Measurements from ENCODE around the gene EP400.
"Not testable (repeated sequence)": the region's sequence is repeated elsewhere in the genome, so short reads cannot be mapped to it uniquely, and the experiment has no call there.

EP400 gene

DNA sequence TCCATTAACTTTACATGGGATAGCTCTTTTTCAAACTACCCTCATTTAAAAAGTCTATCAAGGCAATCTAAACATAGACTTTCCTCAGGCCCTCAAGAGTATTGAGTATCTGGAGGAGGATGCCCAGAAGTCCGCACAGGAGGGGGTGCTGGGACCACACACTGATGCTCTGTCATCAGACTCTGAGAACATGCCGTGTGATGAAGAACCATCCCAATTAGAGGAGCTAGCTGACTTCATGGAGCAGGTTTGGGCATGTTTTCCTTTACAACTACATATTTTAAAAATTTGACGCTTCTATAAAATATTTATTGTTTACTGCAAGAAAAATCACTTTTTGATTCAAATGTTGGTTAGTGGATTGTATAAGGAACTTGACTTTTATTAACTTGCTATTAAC lies 93.5 kb downstream of the EP400 start:
- no peak for DNase-seq (ENCODE audit: low read depth in 1 of 2, low spot score in 1 of 2)

DNA sequence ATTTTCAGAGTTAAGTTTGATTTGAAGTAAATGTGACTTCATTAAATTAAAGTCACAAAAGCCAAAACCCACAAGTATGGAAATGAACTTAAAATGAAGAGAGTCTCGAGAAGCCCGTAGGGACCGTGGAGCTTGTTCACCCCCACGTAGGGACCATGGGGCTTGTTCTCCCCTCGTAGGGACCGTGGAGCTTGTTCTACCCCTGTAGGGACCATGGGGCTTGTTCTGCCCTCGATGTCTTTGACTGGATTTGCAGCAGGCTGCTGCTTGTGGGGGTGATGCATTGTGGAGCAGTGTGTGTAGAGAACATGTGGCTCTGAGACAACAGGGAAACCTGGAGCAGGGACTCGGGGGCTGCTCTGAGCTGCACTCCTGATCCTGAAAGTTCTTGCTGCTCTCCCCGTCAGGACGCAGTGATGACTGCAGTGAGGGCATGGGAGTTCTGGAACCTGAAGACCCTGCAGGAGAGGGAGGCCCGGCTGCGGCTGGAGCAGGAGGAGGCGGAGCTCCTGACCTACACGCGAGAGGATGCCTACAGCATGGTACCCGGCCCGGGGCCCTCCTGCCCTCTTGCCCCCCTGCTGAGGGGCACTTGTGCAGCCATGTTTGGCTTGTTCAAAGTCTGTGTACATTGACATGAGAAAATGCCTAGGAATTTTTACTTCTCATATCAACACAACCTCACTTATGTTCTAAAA lies 94.2 kb downstream of the EP400 start:
- no peak for DNase-seq (ENCODE audit: low read depth in 1 of 2, low spot score in 1 of 2)

DNA sequence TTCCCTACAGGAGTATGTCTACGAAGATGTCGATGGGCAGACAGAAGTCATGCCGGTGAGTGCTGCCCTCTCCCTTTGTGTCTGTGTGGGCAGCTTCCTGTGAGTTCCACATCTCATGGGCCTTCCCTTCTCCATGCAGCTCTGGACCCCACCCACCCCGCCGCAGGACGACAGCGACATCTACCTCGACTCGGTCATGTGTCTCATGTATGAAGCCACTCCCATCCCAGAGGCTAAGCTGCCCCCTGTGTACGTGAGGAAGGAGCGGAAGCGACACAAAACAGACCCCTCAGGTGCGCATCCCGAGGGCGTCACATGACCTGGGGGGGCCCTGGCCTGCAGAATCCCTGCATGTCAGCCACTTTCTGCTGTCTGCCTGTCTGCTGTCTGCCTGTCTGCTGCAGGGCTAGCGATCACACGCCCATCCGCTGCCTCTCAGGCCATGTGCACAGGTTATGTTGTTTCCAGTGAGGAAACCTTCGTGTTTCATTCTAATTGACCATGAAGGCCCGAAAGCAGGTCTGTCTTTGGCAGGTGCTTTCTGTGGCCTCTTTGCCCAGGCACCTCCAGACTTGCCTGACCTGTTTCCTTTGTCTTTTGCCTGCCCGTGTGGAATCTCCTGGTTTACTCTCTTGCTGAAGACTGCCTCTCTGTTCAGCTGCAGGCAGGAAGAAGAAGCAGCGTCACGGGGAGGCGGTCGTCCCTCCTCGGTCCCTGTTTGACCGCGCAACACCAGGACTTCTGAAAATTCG lies 95.1 kb downstream of the EP400 start:
- no peak for DNase-seq (ENCODE audit: low read depth in 1 of 2, low spot score in 1 of 2)

DNA sequence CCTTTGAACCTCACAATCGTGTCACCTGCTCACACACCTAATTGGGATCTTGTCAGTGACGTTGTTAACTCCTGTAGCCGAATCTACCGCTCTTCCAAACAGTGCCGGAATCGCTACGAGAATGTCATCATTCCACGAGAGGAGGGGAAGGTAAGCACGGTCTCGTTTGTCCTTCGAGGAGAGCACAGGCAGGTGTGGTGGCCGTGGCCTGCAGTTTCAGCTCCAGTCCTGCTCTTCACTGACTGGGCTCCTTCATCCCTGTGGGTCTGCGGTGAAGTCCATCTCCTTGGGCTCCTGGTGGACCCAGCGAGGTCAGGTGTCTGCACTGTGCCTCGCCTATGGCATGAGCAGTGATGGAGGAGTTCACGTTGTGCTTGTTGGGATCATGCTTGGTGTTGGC lies 96.0 kb downstream of the EP400 start:
- DNase-seq (ENCODE audit: low read depth in 1 of 2, low spot score in 1 of 2) = no peak

DNA sequence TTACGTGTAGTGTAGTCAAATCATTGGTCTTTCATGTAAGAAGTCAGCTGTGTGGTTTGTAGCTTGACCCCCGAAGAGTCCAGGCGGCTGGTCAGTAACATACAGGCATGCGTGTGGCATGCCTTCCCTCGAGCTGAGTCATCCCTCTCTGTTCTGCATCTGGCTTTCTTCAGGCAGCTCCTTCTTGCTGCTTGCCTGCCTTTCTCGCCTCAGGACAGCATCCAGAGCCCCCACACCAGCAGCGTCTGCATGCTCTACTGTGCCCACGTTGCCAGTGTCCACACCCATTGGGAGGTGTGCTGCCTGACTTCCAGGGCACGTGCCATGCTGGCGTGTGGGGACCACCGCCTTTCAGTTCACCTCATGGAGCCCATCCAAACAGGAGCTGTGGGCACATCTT lies 96.8 kb downstream of the EP400 start:
- no peak for DNase-seq (ENCODE audit: low read depth in 1 of 2, low spot score in 1 of 2)

DNA sequence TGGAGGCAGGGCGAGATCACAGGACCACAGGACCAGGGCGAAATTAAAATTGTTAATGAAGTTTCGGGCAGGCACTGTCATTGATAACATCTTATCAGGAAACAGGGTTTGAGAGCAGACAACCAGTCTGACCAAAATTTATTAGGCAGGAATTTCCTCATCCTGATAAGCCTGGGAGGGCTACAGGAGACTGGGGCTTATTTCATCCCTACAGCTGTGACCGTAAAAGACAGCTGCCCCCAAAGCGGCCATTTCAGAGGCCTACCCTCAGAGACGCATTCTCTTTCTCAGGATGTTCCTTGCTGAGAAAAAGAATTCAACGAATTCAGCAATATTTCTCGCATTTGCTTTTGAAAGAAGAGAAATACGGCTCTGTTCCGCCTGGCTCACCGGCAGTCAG lies 97.9 kb downstream of the EP400 start:
- not testable (repeated sequence) for DNase-seq (ENCODE audit: low read depth in 1 of 2, low spot score in 1 of 2)

DNA sequence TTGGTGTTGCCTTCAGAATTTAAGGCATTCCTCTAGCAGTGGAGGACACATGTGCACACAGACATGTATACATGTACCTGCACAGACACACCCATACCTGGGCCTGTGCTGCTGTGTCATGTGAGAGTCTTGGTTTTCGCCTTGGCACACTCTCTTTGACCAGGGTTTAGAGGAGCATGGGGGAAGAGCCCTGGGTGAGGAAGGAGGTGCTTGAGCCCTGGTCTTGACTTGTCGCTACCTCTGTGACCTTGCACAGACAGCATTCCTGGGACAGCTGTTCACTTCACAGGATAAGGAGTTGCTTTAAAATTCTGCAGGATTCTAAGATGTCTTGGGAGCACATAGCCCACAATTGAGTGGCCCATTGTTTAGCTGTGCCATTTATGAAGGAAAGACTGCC lies 99.7 kb downstream of the EP400 start:
- DNase-seq (ENCODE audit: low read depth in 1 of 2, low spot score in 1 of 2) = no peak

DNA sequence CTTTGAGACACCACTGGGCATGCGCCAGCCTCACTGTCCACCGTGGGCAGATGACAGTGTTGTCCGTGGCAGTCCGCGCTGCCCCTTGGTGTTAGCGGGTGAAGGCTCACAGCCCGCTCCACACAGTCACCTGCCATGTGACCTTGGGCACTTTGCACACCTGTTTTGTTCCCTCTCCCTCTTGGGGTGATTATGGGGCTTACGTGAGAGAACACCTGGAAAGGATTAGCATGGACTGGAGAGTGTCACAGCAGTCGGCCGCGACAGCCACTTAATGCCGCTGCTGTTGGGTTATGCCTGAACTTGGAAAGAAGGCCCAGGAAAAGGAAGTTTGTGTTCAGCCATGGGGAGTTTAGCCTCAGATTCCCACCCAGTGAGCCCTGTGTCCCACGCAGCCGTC lies 100.1 kb downstream of the EP400 start:
- DNase-seq (ENCODE audit: low read depth in 1 of 2, low spot score in 1 of 2) = no peak

DNA sequence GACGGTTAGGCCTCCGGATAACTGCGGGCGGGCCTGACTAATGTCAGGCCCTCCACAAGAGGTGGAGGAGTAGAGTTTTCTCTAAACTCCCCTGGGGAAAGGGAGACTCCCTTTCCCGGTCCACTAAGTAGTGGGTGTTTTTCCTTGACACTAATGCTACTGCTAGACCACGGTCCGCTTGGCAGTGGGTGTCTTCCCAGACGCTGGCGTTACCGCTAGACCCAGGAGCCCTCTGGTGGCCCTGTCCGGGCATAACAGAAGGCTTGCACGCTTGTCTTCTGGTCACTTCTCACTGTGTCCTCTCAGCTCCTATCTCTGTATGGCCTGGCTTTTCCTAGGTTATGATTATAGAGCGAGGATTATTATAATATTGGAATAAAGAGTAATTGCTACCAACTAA lies 102.0 kb downstream of the EP400 start:
- DNase-seq (ENCODE audit: low read depth in 1 of 2, low spot score in 1 of 2) = not testable (repeated sequence)

DNA sequence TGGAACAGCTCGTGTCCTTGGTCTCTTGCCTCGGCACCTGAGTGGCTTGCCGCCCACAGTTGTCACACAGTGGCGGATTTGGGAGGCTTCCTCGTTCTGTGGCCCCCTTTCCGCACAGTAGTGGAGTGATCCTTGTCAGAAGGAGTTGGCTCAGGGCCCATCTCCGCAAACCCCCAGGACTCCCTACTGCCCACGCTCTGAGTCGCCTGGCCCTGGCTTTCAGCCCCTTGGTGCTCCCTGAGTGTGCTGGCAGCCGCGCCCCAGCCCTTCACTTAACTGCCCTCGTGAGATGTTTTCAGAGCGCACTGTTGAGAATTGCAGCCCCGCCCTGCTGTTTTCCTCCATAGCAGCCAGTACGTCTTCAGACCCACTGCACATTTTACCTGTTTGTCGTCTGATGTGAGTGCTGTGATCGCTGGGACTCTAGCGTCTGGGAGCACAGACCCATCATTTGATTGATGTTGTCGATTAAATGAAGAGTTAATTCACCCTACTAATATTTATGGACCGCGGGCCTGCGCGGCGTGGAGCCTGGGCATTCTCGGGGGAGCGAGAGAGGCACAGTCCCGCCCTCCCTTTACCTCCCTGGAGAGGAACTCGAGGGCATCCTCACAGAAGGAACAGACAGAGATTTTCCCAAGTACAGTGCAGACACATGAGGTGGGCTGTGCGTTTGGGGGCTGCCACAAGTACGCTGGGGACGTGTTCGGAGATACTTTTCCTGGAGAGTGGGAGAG lies 102.6 kb downstream of the EP400 start:
- DNase-seq (ENCODE audit: low read depth in 1 of 2, low spot score in 1 of 2) = no peak

DNA sequence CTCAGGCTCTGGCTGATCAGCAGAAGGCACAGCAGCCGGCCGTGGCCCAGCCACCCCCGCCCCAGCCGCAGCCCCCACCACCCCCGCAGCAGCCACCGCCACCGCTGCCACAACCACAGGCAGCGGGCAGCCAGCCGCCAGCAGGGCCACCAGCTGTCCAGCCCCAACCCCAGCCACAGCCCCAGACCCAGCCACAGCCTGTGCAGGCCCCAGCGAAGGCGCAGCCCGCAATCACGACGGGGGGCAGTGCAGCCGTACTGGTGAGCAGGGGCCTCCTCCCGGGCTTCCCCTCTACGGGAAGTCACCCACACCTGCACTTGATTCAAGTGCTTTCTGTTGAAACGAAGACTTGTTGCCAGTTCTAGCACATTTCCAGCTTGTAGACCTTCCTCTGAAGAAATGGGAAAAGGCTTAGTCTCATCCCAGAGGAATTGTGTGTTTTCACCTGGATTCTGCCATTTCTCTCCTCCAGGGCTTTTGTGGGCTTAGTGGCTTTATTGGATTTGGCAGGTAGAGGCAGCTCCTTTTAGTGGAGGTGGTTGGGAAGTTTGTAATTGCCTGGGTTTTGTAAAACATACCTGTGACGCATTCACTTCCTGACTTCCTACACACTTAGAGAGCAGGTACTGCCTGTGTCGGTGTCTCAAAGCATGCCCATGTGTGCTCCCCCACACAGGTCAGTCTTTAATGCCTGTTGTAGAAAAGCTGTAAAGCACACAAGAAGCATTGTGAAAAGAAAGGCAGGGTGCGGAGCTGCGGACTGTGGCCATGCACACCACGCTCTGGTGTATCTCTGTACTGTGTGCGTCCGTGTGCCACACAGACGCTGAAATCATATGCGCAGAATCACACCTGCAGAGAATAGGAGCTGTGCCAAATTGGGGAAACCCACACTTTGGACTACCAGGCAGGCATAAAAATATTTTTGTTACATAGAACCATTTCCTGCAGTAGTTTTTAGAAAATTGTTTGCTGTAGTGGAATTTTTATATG lies 103.9 kb downstream of the EP400 start:
- no peak for DNase-seq (ENCODE audit: low read depth in 1 of 2, low spot score in 1 of 2)

DNA sequence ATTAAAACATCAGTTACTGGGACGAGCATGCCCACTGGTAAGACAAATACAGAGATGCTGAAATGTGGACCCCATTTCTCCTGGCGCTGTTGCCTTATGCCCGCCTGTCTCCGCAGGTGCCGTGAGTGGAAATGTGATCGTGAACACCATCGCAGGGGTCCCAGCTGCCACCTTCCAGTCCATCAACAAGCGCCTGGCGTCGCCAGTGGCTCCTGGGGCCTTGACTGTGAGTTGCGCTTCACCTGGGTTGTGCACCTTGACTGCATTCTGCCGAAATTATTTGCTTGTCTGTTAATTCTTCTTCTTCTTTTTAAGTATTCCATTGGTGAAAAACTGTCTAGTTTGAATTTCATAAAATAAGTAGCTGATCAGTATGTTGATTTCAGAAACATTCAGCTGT lies 105.2 kb downstream of the EP400 start:
- no peak for DNase-seq (ENCODE audit: low read depth in 1 of 2, low spot score in 1 of 2)

DNA sequence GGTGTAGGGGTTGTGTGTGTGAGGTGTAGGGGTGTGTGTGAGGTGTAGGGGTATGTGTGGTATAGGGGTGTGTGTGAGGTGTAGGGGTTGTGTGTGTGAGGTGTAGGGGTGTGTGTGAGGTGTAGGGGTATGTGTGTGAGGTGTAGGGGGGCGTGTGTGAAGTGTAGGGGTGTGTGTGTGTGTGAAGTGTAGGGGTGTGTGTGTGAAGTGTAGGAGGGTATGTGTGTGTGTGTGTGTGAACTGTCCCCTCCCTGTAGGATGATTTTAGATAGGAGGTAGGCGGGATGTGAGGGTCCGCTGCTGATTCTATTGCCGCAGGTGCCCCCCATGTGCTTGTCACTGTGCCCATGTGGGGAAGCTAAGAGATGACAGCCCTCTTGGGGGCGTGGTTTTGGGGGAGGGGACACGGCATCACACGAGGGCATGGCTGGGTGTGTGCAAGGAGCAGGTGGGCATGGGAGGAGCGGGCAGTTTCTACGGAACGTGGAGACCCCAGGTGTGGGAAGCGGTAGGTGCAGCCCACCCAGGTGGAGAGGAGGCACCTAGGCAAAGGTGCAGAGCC lies 105.9 kb downstream of the EP400 start:
- no peak for DNase-seq (ENCODE audit: low read depth in 1 of 2, low spot score in 1 of 2)

DNA sequence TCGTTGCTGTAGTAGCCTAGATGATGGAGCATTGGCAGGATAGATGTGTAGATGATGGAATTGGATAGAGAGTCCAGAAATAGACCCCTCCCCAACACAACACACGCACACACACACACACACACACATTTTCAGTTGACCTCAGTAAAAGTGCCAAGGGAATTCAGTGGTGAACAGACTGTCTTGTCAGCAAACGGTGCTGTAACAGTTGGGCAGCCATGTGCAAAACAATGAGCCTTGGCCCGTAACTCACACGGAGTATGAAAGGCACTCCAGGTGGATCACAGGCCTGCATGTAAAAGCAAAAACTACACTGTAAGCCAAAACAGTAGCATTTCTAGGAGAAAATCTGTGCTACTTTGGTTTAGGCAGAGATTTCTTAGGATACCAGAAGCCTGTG lies 106.6 kb downstream of the EP400 start:
- DNase-seq (ENCODE audit: low read depth in 1 of 2, low spot score in 1 of 2) = no peak

DNA sequence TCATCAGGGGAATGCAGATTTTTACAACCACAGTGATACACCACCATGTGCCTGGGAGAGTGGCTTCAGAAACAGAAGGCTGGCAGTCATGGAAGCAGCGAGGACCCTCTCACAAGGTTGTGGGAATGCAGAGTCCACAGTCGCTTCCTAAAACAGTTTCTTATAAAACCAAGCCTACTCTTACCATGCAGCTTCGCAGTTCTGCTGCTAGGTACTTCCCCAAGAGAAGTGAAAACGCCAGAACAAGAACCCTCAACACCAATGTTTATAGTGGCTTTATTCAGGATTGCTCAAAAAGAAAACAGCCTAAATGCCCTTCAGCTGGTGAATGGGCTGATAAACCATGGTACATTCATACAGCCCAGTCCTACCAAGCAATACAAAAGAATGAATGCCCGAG lies 107.2 kb downstream of the EP400 start:
- DNase-seq (ENCODE audit: low read depth in 1 of 2, low spot score in 1 of 2) = no peak

DNA sequence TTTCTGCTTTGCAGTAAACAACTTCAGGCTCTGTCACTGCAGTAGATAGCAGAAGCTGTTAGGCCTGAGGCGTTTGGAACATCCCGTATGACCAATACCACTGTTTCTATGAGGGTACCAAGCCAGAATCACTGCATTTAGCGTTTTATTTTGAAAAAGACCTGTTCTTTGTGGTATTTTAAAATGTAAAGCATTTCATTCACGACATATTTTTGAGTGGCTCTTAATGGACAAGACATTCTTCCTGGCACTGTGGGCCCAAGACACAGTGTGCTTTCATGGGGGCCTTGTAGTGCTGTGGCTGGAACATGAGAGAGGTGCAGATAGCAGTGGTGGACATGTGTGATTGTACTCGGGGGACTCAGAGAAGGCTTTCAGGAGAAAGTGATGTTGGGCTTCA lies 107.9 kb downstream of the EP400 start:
- no peak for DNase-seq (ENCODE audit: low read depth in 1 of 2, low spot score in 1 of 2)

DNA sequence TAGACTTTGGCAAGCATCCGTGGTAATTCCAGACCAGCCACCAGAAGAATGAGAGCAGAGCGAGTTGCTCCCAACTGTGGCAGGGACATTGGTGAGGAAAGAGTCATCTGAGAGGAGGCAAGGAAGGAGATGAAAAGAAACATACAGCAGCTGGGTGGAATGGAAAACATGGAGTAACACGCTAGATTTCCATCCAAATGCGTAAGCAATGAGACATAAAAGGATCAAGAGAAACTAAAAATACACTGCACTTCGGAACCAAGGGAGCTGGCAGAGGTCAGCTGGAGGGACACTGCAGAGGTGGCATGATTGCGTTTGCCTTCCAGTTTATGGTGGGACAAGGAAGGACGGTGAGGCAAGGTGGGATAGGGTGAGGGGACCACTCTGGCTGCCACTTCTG lies 111.5 kb downstream of the EP400 start:
- no peak for DNase-seq (ENCODE audit: low read depth in 1 of 2, low spot score in 1 of 2)

DNA sequence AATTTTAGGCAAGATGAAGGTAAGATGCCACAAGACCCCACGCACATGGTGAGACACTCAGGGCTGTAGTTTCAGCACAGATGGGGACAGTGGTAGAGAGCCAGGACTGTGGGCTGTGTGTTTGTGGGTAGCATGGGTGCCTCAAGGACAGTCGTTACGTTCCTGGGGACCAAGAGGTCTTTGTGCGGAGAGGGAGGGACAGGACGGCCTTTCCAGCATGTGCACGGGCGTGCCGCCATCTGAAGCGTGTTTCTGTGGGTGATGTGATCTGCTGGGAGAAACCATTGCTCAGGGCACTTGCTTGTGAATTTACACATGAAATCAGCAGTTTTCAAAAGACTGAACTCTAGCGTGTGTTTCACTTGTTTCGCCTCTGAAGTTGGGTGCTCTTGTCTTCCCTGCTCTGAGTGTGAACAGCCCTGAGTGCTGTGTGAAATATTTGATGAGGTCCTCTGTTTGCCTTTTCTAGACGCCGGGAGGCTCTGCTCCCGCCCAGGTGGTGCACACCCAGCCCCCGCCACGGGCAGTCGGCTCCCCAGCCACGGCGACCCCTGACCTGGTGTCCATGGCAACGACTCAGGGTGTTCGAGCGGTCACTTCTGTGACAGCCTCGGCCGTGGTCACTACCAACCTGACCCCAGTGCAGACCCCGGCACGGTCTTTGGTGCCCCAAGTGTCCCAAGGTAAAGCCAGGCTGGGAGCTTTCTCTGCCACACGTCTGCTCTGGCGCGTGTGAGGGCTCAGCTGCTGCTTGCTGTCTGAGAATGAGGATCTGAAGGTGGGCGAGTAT lies 112.1 kb downstream of the EP400 start:
- DNase-seq (ENCODE audit: low read depth in 1 of 2, low spot score in 1 of 2) = no peak

DNA sequence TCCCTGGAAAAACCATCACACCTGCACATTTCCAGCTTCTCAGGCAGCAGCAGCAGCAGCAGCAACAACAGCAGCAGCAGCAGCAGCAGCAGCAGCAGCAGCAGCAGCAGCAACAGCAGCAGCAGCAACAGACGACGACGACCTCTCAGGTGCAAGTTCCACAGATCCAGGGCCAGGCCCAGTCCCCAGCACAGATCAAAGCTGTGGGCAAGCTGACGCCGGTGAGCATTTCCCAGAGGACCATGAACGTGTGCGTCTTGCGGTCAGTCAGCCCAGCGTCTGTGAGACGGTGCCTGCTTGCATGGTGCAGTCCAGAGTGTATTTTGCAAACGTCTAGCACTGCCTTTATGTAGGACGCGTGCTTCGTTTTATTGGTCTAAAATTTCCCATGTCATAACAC lies 112.7 kb downstream of the EP400 start:
- DNase-seq (ENCODE audit: low read depth in 1 of 2, low spot score in 1 of 2) = no peak

DNA sequence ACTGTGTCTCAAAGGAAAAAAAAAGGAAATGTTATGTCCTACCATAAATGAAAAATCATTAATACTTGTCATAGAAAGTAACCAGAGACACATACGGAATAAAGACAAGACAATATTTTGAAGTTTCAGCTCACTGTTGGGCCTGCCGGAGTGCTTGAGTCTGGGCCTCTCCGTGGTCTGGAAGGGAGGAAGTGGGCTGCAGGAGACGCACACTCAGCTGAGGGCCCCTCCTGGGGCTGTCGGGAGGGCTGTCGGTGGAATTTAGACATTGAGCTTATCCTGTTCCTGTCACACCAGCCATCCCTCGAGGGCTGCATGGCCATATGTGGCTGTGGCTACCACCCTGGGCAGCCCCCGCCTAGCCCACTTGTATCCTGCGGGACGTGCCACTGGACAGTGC lies 113.7 kb downstream of the EP400 start:
- no peak for DNase-seq (ENCODE audit: low read depth in 1 of 2, low spot score in 1 of 2)
